ENCODE measurements around the gene FANCI.

DNA sequence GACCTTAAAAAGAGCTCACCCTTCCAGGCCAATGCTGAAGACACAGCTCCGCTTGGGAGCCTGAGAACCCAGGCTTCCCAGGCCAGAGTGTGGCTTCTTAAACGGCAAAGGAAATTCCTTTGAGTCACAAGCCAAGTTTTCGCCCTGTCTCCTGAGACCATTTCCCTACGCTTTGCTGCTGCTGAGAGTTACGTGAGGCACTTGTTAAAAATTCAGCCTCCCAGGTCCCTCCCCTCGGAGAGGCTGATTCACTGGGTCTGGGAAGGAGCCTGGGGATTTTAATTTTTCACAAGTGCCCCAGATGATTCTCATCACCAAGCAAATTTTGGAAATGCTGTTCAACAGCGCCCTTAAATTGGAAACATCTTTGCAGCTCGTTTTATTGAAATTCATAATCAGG is 47.9 kb upstream of the FANCI start:
- TF ChIP-seq POLR2A (IDR thresholded peaks at IDR 0.05): no peak
- TF ChIP-seq, protein P1, sequence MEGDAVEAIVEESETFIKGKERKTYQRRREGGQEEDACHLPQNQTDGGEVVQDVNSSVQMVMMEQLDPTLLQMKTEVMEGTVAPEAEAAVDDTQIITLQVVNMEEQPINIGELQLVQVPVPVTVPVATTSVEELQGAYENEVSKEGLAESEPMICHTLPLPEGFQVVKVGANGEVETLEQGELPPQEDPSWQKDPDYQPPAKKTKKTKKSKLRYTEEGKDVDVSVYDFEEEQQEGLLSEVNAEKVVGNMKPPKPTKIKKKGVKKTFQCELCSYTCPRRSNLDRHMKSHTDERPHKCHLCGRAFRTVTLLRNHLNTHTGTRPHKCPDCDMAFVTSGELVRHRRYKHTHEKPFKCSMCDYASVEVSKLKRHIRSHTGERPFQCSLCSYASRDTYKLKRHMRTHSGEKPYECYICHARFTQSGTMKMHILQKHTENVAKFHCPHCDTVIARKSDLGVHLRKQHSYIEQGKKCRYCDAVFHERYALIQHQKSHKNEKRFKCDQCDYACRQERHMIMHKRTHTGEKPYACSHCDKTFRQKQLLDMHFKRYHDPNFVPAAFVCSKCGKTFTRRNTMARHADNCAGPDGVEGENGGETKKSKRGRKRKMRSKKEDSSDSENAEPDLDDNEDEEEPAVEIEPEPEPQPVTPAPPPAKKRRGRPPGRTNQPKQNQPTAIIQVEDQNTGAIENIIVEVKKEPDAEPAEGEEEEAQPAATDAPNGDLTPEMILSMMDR (IDR thresholded peaks at IDR 0.05): no peak
